GM21825 (cell line): ENCODE data around the gene SUGCT.
A peak's percentile ranks its signal among the peaks of the same experiment; 100 is the strongest.
"Not testable (repeated sequence)": the region's sequence is repeated elsewhere in the genome, so short reads cannot be mapped to it uniquely, and the experiment has no call there.

Experiments used
- ATAC-seq: cut with Tn5 transposase; IDR thresholded peaks from one replicate; pipeline ENCODE4 v1.9.1; 2021; ENCODE audit warnings: mild to moderate bottlenecking, moderate library complexity; ENCODE audit not compliant: unreplicated experiment

SUGCT gene

DNA sequence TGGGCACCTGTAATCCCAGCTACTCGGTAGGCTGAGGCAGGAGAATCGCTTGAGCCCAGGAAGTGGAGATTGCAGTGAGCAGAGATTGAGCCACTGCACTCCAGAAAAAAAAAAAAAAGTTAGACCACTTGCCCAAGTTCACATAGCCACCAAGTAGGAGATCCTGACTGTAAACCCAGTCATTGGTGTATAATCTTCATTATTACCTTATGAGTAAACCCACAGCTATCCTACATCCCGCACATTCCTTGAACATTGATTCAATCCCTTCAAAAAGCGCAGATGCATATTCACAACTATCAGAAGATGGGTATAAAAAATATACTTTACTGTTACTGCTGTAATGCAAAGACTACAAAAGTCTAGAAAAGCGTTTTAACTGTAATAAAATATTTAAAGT, 512.9 kb downstream of the SUGCT start:
- ATAC-seq = no peak

DNA sequence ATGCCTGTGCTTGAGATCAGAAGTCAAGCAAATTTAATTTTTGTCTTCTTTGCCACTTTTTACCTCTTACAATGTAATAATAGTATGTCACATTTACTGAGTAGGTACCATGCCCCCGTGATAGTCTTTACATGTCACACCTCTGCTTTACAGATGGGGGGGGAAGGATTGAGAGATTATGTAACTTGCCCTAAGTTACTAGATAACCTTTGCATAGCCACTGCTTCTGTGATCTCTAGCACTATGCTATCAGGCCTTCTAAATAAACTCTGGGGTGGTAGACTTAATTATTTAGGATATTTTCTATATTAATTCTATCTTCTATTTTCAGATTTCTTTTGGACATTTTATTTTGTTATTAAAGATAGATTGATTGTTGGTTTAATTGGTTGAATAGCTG, 514.4 kb downstream of the SUGCT start:
- ATAC-seq = no peak

DNA sequence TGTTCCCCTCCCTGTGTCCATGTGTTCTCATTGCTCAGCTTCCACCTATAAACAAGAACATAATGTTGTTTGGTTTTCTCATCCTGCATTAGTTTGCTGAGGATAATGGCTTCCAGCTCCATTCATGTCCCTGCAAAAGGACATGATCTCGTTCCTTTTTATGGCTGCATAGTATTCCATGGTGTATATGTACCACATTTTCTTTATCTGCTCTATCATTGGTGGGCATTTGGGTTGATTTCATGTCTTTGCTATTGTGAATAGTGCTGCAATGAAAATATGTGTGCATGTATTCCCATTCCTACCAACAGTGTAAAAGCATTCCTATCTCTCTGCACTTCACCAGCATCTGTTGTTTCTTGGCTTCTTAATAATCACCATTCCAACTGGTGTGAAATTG, 516.1 kb downstream of the SUGCT start:
- ATAC-seq = not testable (repeated sequence)

DNA sequence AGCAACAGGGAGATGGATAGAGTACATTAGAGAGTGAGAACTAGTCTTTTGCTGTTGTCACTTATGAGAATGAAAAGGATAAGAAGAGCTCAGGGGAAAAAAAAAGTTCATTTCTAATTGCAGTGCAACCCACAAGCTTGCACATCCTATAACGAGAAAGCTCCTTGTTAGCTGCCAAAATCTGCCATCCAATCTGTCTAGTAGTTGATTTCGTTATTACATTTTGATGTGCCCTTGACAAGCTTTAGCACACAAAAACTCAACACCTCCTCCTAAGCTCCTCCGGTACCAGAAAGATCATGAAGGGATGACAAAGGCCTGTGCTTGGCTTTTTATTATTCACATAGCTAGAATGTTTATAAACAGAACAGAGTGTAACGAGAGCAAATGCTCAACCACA, 519.4 kb downstream of the SUGCT start:
- ATAC-seq = no peak

DNA sequence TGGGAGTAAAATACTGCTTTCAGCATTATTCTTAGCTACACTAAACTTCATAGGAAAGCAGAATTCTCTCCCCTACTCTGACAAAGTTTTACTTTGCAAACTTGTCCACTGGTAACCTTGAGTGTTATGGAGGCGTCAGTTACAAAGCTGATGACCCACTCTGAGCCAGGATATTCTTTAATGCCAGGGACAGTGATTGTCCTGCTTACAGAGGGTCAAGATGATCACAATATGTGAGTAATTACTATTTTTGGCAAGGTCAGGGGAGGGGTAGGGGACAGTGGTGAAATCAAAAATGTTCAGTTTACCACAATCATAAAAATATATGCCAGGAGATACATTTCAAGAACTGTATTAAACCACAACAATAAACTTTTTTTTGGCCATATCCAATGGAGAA, 520.6 kb downstream of the SUGCT start:
- no peak for ATAC-seq

DNA sequence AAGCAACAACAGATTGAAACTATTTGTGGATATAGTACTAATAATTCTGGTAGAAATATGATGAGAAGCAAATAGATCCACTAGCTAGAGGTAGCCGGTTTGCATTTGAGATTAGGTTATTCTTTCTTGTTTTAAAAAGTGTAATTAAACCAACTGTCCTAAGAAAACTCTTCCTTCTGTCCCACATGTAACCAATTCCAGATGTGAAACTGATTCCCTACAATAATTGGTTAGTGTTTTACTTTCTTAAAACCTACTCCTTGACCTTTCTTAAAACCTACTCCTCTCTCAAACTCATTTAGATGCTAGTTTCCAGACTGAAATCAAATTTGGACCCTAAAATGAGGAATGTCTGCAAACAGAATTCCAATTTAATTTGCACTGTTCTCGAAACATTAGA, 521.5 kb downstream of the SUGCT start:
- no peak for ATAC-seq

DNA sequence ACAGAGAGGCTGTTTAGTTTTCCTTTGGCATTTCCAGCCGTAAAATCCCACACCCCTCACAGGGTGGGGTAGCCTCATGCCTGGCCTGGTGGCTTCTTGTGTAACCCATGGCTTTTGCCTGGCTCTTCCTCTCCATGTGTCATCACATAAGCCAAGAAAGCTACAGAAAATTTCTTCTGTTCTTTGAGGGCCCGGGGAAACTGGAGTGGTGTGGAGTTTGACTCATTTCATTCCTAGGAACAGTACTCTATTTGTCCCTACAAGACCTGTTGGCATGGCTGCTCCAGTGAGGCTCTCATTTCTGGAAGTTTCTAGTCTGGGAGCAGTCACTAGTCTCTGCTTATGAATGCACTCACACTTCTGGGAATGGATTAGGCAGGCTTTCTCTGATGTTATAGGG, 523.9 kb downstream of the SUGCT start:
- ATAC-seq = no peak

DNA sequence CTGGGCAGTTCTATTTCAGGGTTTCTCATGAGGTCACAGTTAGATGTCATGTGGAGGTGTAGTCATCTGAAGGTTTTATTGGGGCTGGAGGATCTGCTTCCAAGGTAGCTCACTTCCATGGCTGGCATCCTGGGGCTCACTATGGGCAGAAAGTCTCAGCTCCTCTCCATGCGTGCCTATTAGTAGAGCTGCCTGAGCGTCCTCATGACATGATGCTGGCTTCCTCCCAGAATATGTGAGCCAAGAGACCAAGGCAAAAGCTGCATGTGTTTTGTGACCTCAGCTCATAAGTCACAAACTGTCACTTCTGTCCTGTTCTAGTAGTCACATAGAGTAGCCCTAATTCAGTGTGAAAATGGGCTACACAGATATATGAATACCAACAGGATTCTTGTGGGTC, 524.4 kb downstream of the SUGCT start:
- no peak for ATAC-seq

GRCh38 chr7:40673285-40673684, 538.5 kb downstream of the SUGCT start:
- ATAC-seq = no peak

DNA sequence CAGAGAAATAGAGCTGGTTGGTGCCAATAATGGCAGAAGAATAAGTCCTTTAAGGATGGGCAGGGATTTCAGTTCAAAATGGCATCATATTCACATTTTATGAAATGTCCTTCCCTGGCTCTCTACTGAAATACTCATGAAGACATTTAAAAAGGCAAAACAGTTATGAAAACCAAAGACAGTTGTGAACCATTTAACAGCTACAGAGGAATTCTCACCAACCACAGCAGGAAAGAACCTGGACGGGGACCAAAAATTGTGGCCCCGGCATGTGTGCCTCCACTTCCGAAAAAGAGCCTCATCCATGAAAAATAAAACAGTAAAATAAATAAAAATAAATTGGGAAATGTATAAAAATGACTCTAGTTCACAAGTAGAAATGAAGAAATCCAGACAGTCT, 539.5 kb downstream of the SUGCT start:
- ATAC-seq = no peak

- no peak for ATAC-seq
Observed at GRCh38 chr7:40675741-40676140, 540.9 kb downstream of the SUGCT start.

GRCh38 chr7:40676221-40676620, 541.4 kb downstream of the SUGCT start:
- no peak for ATAC-seq

GRCh38 chr7:40680657-40681056, 545.9 kb downstream of the SUGCT start:
- peak; percentile 88 for ATAC-seq

DNA sequence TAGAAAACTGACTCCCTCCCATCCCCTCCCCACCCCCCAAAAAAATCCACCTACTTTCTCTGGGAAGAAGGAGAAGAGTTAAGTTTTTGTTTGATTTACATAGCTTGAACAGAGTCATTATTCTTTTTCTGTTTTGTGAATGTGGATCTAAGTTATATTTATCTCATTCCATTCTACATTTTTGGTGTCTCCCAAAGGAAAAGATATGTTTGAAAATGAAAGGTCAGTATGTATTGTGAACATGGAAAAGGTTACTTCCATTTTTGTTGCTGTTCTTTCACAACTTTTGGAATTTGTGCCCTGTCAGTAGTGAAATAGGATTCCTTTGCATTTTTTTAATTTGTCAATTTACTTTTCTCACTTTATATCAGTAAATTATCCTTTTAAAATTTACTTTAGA, 547.9 kb downstream of the SUGCT start:
- no peak for ATAC-seq

- ATAC-seq = no peak
Observed at GRCh38 chr7:40694026-40694809, 559.4 kb downstream of the SUGCT start.

DNA sequence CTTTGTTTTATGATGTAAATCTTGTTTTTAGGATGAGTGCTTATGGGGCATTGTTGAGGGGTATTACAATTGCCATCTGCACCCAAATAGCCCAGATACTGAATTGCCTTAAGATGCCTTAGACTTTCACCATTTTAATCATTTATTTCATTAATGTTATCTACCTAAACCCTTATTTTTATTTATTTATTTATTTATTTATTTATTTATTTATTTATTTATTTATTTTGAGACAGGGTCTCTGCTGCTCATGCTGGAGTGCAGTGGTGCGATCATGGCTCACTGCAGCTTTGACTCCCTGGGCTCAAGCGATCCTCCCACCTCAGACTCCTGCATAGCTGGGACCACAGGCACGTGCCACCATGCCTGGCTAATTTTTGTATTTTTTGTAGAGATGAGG, 560.2 kb downstream of the SUGCT start:
- no peak for ATAC-seq

DNA sequence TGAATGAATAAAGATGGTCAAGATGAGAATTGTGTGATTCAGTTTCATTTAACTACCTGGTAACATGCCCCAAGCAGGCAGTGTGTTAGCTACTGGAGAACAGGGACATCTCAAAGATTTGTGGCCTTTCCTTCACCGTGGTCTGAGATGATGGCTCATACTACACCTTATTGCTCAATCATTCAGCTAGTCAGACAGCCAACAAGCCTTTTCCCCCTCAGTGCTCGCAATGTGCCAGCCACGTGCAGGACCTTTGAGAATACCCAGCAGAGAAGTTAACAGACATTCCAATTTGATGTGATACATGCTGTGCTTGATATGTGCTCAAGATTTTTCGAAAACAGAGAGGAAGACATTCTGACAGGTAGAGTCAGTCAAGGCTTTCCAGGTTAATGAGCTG, 562.8 kb downstream of the SUGCT start:
- no peak for ATAC-seq

- no peak for ATAC-seq
Observed at GRCh38 chr7:40698214-40698920, 563.6 kb downstream of the SUGCT start.

- no peak for ATAC-seq
Observed at GRCh38 chr7:40698921-40699260, 564.1 kb downstream of the SUGCT start.

GRCh38 chr7:40700653-40701421, 566.0 kb downstream of the SUGCT start:
- ATAC-seq = no peak

DNA sequence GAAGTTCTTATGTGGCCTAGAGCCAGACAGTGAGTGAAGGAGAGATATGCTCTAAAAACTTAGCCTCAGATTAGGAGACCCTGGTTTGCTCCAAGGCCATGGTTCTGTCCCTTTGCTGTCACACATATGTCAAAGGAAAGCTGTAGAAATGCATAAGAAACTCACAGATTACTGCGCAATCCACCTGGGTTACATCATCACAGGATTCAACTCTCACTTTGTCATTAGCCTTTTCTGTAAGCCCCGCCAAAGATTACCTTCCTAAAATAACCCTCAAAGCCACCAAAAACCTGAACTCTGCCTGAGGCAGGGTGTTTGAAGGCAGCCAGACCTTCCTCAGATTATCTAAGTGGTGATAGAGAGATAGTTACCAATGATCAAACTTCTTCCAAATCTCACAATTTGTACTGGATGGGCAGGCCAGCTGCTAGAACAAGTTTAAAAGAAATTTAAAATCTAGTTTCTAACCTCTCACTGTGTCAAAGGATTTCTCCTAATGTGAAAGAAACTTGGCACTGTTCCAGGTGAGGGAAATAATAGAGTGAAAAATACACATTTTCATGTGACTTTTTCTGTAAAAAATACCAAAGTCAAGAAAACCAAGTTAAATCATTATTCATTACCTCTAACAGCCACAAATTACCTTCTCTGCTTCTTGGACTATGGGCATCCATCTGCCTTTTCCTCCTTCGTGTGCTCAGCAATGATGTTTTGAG, 567.2 kb downstream of the SUGCT start:
- no peak for ATAC-seq
